ENCODE results near the gene RASA3. TPM values are rescaled to one million over a fixed set of nuclear protein-coding genes. Genes with fewer than 3 reads are reported as not detected.
"Not testable (repeated sequence)": the region's sequence is repeated elsewhere in the genome, so short reads cannot be mapped to it uniquely, and the experiment has no call there.

The RASA3 gene
- total and polyA plus RNA-seq, 2 of the 8 experiments (the other 6 are each of a cell fraction or from before 2014, with no cell fraction given): 7.5 to 21.9 TPM

- H2AK5ac ChIP-seq (ENCODE audit: low read depth, low read length); H3K4me1 ChIP-seq (replicated peaks in 1 of 4; ENCODE audit: control insufficient read depth in 3 of 4, insufficient read depth in 4 of 4, low read length in 3 of 4); H3K4me3 ChIP-seq (ENCODE audit: extremely low read depth in 1 of 4, insufficient read depth in 2 of 4, low read depth in 3 of 4, low read length in 4 of 4); H3K4me2 ChIP-seq (ENCODE audit: insufficient read depth in 1 of 2, low read depth in 2 of 2, low read length in 2 of 2); DNase-seq (ENCODE audit: low read depth in 1 of 2, low spot score in 2 of 2); FAIRE-seq; H3K36me3 ChIP-seq (ENCODE audit: control insufficient read depth in 2 of 4, insufficient read depth in 4 of 4, low read length in 3 of 4); H4K5ac ChIP-seq (ENCODE audit: insufficient read length, low read depth, low read length); H3K18ac ChIP-seq (ENCODE audit: extremely low read depth, low read length); H4K91ac ChIP-seq (replicated peaks; ENCODE audit: insufficient read length, low read length); H2BK12ac ChIP-seq (ENCODE audit: low read depth, low read length); H3K4ac ChIP-seq (replicated peaks; ENCODE audit: insufficient read length, low read depth, low read length); H4K8ac ChIP-seq (ENCODE audit: extremely low read depth, insufficient read depth, low read length); H3K9ac ChIP-seq (replicated peaks in 1 of 4; ENCODE audit: extremely low read depth in 1 of 4, low read depth in 3 of 4, low read length in 3 of 4); H4K20me1 ChIP-seq (replicated peaks in 1 of 2; ENCODE audit: control insufficient read depth in 1 of 2, insufficient read depth in 2 of 2, low read length in 2 of 2); H2BK5ac ChIP-seq (ENCODE audit: low read depth, low read length); H3K9me3 ChIP-seq (ENCODE audit: insufficient read depth in 2 of 2, low read depth in 1 of 2, low read length in 1 of 2); H3K23ac ChIP-seq (ENCODE audit: insufficient read length); H3K56ac ChIP-seq (replicated peaks; ENCODE audit: insufficient read length, low read depth, low read length); H3K27me3 ChIP-seq (replicated peaks in 1 of 4; ENCODE audit: control insufficient read depth in 3 of 4, extremely low read depth in 1 of 4, insufficient read depth in 3 of 4, low read length in 3 of 4); H2BK20ac ChIP-seq (ENCODE audit: low read length); H3K14ac ChIP-seq (ENCODE audit: insufficient read length); H3K27ac ChIP-seq (ENCODE audit: low read depth, low read length); CTCF ChIA-PET (ENCODE audit: partially characterized antibody); H3K79me2 ChIP-seq (ENCODE audit: control insufficient read depth in 1 of 2, insufficient read depth in 2 of 2, low read length in 2 of 2); H2BK15ac ChIP-seq (ENCODE audit: low read length); H2AFZ ChIP-seq (ENCODE audit: low read length); H3K79me1 ChIP-seq (ENCODE audit: low read depth, low read length); H3K23me2 ChIP-seq (ENCODE audit: low read depth, low read length); H2BK120ac ChIP-seq (replicated peaks; ENCODE audit: low read depth, low read length): not testable (repeated sequence)
- POLR2A ChIA-PET (ENCODE audit: partially characterized antibody): interaction anchor here (1.2 kb wide), 1 partner anchor 13 kb away, joined by 3 read pairs; no protein-coding TSS in a partner anchor
- 85% methylated on average over 8 of the region's 19 CpGs; no CpG with 5 or more reads in 1 of the 2 experiments for WGBS, 2 experiments (ENCODE audit: extremely low coverage in 1 of 2, insufficient coverage in 1 of 2, insufficient read length in 1 of 2, insufficient replicate concordance in 2 of 2, low coverage in 1 of 2, low lambda C conversion rate in 2 of 2, missing lambda C conversion rate in 1 of 2)
Observed at GRCh38 chr13:114148886-114149285, 16.5 kb upstream of the RASA3 start.
